H1 (cell line): ENCODE results near the gene MREG. TPM values are rescaled to one million over a fixed set of nuclear protein-coding genes. Genes with fewer than 3 reads are reported as not detected.

Source experiments
- CTCF ChIA-PET: fragments of 300-600 bp; sonication (Branson Sonifier 250); formaldehyde crosslinking; loops from one replicate; lab custom pipeline; 2021; ENCODE audit not compliant: partially characterized antibody; lab: Charles Lee
- POLR2A ChIA-PET: fragments of 300-600 bp; sonication (Branson Sonifier 250); formaldehyde crosslinking; loops from one replicate; lab custom pipeline; 2021; ENCODE audit warnings: inconsistent platforms; ENCODE audit not compliant: partially characterized antibody; lab: Charles Lee
- DNase-seq, 2 experiments: peaks; one replicate each; pipeline versions ENCODE4 v3.0.0 to v3.0.0-alpha.2; 2010 to 2022; ENCODE audit warnings: low spot score in 2 of 2, low read depth in 1 of 2, mixed read lengths in 1 of 2
- FAIRE-seq: peaks from 2 replicates; lab custom pipeline; 2011; peaks lifted over from hg19 to GRCh38; lab: Jason Lieb, UNC
- H2AFZ ChIP-seq: 2 replicates; pipeline ENCODE4 v1.8.1; 2012; ENCODE audit warnings: low read length, inconsistent platforms
- H2AK5ac ChIP-seq: 2 replicates; pipeline ENCODE4 v1.6.1; 2013; ENCODE audit warnings: low read depth, low read length
- H2BK120ac ChIP-seq: replicated peaks from 2 replicates; pipeline ENCODE3; 2013; ENCODE audit warnings: low read depth, low read length, inconsistent platforms
- H2BK12ac ChIP-seq: 2 replicates; pipeline ENCODE4 v1.6.1; 2013; ENCODE audit warnings: low read depth, low read length
- H2BK15ac ChIP-seq: 2 replicates; pipeline ENCODE4 v1.6.1; 2013; ENCODE audit warnings: low read length
- H2BK20ac ChIP-seq: 2 replicates; pipeline ENCODE4 v1.6.1; 2013; ENCODE audit warnings: low read length
- H2BK5ac ChIP-seq: 2 replicates; pipeline ENCODE4 v1.6.1; 2013; ENCODE audit warnings: low read depth, low read length
- H3K14ac ChIP-seq: 2 replicates; pipeline ENCODE4 v1.6.1; 2013; ENCODE audit warnings: inconsistent platforms; ENCODE audit not compliant: insufficient read length
- H3K18ac ChIP-seq: 2 replicates; pipeline ENCODE4 v1.6.1; 2013; ENCODE audit warnings: low read length; ENCODE audit errors: extremely low read depth
- H3K23ac ChIP-seq: 2 replicates; pipeline ENCODE4 v1.6.1; 2013; ENCODE audit warnings: inconsistent platforms; ENCODE audit not compliant: insufficient read length
- H3K23me2 ChIP-seq: 2 replicates; pipeline ENCODE4 v1.6.1; 2013; ENCODE audit warnings: low read depth, low read length
- H3K27ac ChIP-seq: 2 replicates; pipeline ENCODE4 v1.6.1; 2011; ENCODE audit warnings: low read depth, low read length, inconsistent platforms
- H3K27me3 ChIP-seq, 4 experiments: replicated peaks in 1 of 4; 1 replicate in 1 of 4; 2 replicates in 3 of 4; pipeline versions ENCODE4 v1.6.1 to v1.8.1; 2011 to 2013; ENCODE audit warnings: low read length in 3 of 4, mild to moderate bottlenecking in 3 of 4, inconsistent platforms in 2 of 4, mixed read lengths in 2 of 4, moderate library complexity in 1 of 4; ENCODE audit not compliant: control insufficient read depth in 3 of 4, insufficient read depth in 3 of 4; ENCODE audit errors: extremely low read depth in 1 of 4
- H3K36me3 ChIP-seq, 4 experiments: 2 replicates each; pipeline versions ENCODE4 v1.6.1 to v1.8.1; 2011 to 2013; ENCODE audit warnings: mild to moderate bottlenecking in 4 of 4, low read length in 3 of 4, moderate library complexity in 2 of 4, control low read depth in 1 of 4, inconsistent platforms in 1 of 4; ENCODE audit not compliant: insufficient read depth in 4 of 4, control insufficient read depth in 2 of 4
- H3K4ac ChIP-seq: replicated peaks from 2 replicates; pipeline ENCODE3; 2013; ENCODE audit warnings: low read length, low read depth, mixed read lengths, inconsistent platforms; ENCODE audit not compliant: insufficient read length
- H3K4me1 ChIP-seq, 4 experiments: replicated peaks in 1 of 4; 1 replicate in 1 of 4; 2 replicates in 3 of 4; pipeline versions ENCODE4 v1.6.1 to v1.8.1; 2011 to 2013; ENCODE audit warnings: low read length in 3 of 4, inconsistent platforms in 2 of 4, mixed read lengths in 1 of 4; ENCODE audit not compliant: insufficient read depth in 4 of 4, control insufficient read depth in 3 of 4
- H3K4me2 ChIP-seq, 2 experiments: 2 replicates each; pipeline versions ENCODE4 v1.6.1 to v1.8.1; 2011 to 2013; ENCODE audit warnings: low read depth in 2 of 2, low read length in 2 of 2, control low read depth in 1 of 2, inconsistent platforms in 1 of 2, mild to moderate bottlenecking in 1 of 2; ENCODE audit not compliant: insufficient read depth in 1 of 2
- H3K4me3 ChIP-seq, 4 experiments: fragments of 200-600, 300-600 bp in 1 of 4; sonication (generic), shearing (Covaris generic), sonication (Bioruptor Twin) in 1 of 4; 2 replicates each; pipeline versions ENCODE4 v1.5.1 to v1.8.1; 2011 to 2016; ENCODE audit warnings: low read length in 4 of 4, low read depth in 3 of 4, control low read depth in 2 of 4, inconsistent platforms in 2 of 4, mild to moderate bottlenecking in 2 of 4, mixed read lengths in 1 of 4, moderate library complexity in 1 of 4; ENCODE audit not compliant: insufficient read depth in 2 of 4; ENCODE audit errors: extremely low read depth in 1 of 4
- H3K56ac ChIP-seq: replicated peaks from 2 replicates; pipeline ENCODE3; 2013; ENCODE audit warnings: low read depth, mild to moderate bottlenecking, mixed read lengths, low read length, inconsistent platforms; ENCODE audit not compliant: insufficient read length
- H3K79me1 ChIP-seq: 2 replicates; pipeline ENCODE4 v1.6.1; 2013; ENCODE audit warnings: low read depth, low read length, control low read depth
- H3K79me2 ChIP-seq, 2 experiments: 2 replicates each; pipeline versions ENCODE4 v1.6.1 to v1.8.1; 2012 to 2013; ENCODE audit warnings: low read length in 2 of 2, mild to moderate bottlenecking in 2 of 2, inconsistent platforms in 1 of 2; ENCODE audit not compliant: insufficient read depth in 2 of 2, control insufficient read depth in 1 of 2
- H3K9ac ChIP-seq, 4 experiments: replicated peaks in 1 of 4; 1 replicate in 1 of 4; 2 replicates in 3 of 4; pipeline versions ENCODE4 v1.6.1 to v1.8.1; 2011 to 2013; ENCODE audit warnings: low read depth in 3 of 4, low read length in 3 of 4, control low read depth in 2 of 4, mild to moderate bottlenecking in 2 of 4, moderate library complexity in 2 of 4, inconsistent platforms in 1 of 4; ENCODE audit errors: extremely low read depth in 1 of 4
- H3K9me3 ChIP-seq, 2 experiments: 2 replicates each; pipeline versions ENCODE4 v1.6.1 to v1.8.1; 2012 to 2013; ENCODE audit warnings: mild to moderate bottlenecking in 2 of 2, moderate library complexity in 2 of 2, control low read depth in 1 of 2, inconsistent platforms in 1 of 2, low read depth in 1 of 2, low read length in 1 of 2, mixed read lengths in 1 of 2; ENCODE audit not compliant: insufficient read depth in 2 of 2
- H4K20me1 ChIP-seq, 2 experiments: replicated peaks in 1 of 2; 2 replicates each; pipeline versions ENCODE3 to v1.8.1; 2011 to 2013; ENCODE audit warnings: inconsistent platforms in 2 of 2, low read length in 2 of 2, mild to moderate bottlenecking in 1 of 2; ENCODE audit not compliant: insufficient read depth in 2 of 2, control insufficient read depth in 1 of 2
- H4K5ac ChIP-seq: 2 replicates; pipeline ENCODE4 v1.6.1; 2013; ENCODE audit warnings: low read length, low read depth, mixed read lengths, inconsistent platforms; ENCODE audit not compliant: insufficient read length
- H4K8ac ChIP-seq: 2 replicates; pipeline ENCODE4 v1.8.0; 2013; ENCODE audit warnings: mild to moderate bottlenecking, moderate library complexity, low read length, inconsistent platforms; ENCODE audit not compliant: insufficient read depth; ENCODE audit errors: extremely low read depth
- H4K91ac ChIP-seq: replicated peaks from 2 replicates; pipeline ENCODE3; 2013; ENCODE audit warnings: low read length, mixed read lengths, inconsistent platforms; ENCODE audit not compliant: insufficient read length
- ATF2 ChIP-seq: IDR thresholded peaks from 2 replicates; pipeline ENCODE4 v1.6.1; 2012; ENCODE audit warnings: low read length, inconsistent platforms
- EGR1 ChIP-seq: IDR thresholded peaks from 2 replicates; pipeline ENCODE4 v1.6.1; 2011; ENCODE audit warnings: low read depth, low read length, borderline replicate concordance
- EP300 ChIP-seq, 2 experiments: IDR thresholded peaks; 1 replicate in 1 of 2; 2 replicates in 1 of 2; pipeline ENCODE4 v1.6.1; 2011 to 2012; ENCODE audit warnings: low read depth in 2 of 2, low read length in 2 of 2, mild to moderate bottlenecking in 2 of 2, borderline replicate concordance in 1 of 2, inconsistent platforms in 1 of 2, moderate library complexity in 1 of 2
- HDAC2 ChIP-seq, 2 experiments: fragments of 300-600 bp in 1 of 2; sonication (generic) in 1 of 2; IDR thresholded peaks; 2 replicates each; pipeline ENCODE4 v1.6.1; 2011 to 2012; ENCODE audit warnings: low read depth in 2 of 2, low read length in 2 of 2, mild to moderate bottlenecking in 2 of 2, moderate library complexity in 2 of 2, borderline replicate concordance in 1 of 2, inconsistent platforms in 1 of 2
- KDM1A ChIP-seq: fragments of 200-600, 300-600 bp; sonication (generic); IDR thresholded peaks from 2 replicates; pipeline ENCODE4 v1.7.1; 2016; ENCODE audit warnings: mild to moderate bottlenecking, low read length, borderline replicate concordance
- KDM5A ChIP-seq: fragments of 200-600 bp; IDR thresholded peaks from 2 replicates; pipeline ENCODE4 v1.7.1; 2012; ENCODE audit warnings: mild to moderate bottlenecking, low read length, inconsistent platforms, mixed read lengths
- PHF8 ChIP-seq: fragments of 200-600 bp; sonication (generic); conservative IDR thresholded peaks from 2 replicates; pipeline ENCODE4 v1.7.1; 2012; ENCODE audit warnings: low read depth, mild to moderate bottlenecking, inconsistent platforms, low read length, moderate library complexity
- POLR2A ChIP-seq, 2 experiments: IDR thresholded peaks; 1 replicate in 1 of 2; 2 replicates in 1 of 2; pipeline ENCODE4 v1.6.1; 2011; ENCODE audit warnings: low read depth in 2 of 2, low read length in 2 of 2, mild to moderate bottlenecking in 2 of 2; ENCODE audit errors: control extremely low read depth in 1 of 2
- RAD21 ChIP-seq, 2 experiments: IDR thresholded peaks in 1 of 2; conservative IDR thresholded peaks in 1 of 2; 2 replicates each; pipeline ENCODE4 v1.6.1; 2011; ENCODE audit warnings: low read depth in 2 of 2, low read length in 2 of 2, improper control_type of control experiment in 1 of 2, inconsistent platforms in 1 of 2, mild to moderate bottlenecking in 1 of 2, moderate library complexity in 1 of 2
- RNF2 ChIP-seq: fragments of 200-900, 300-1000 bp; sonication (generic); IDR thresholded peaks from 2 replicates; pipeline ENCODE4 v1.7.1; 2016; ENCODE audit warnings: borderline replicate concordance, low read depth, mild to moderate bottlenecking, antibody characterized with exemption, low read length; ENCODE audit not compliant: poor library complexity, severe bottlenecking; ENCODE audit errors: missing control alignments
- SRF ChIP-seq: IDR thresholded peaks from 2 replicates; pipeline ENCODE4 v1.6.1; 2011; ENCODE audit warnings: mild to moderate bottlenecking, low read depth, low read length, moderate library complexity
- WGBS, 2 experiments: shearing (Covaris generic) in 1 of 2; methylation state at CpG; one replicate each; pipeline versions ENCODE4 v1.1.6 to v1.1.7; 2013 to 2015; ENCODE audit warnings: low lambda C conversion rate in 2 of 2, mixed read lengths in 2 of 2, inconsistent platforms in 1 of 2, low coverage in 1 of 2, missing lambda C conversion rate in 1 of 2; ENCODE audit not compliant: insufficient replicate concordance in 2 of 2, insufficient coverage in 1 of 2, insufficient read length in 1 of 2; ENCODE audit errors: extremely low coverage in 1 of 2, missing lambda C conversion rate in 1 of 2; 5-methylcytosine and 5-hydroxymethylcytosine counted together
- polyA plus RNA-seq, 7 experiments: library from polyadenylated mRNA; depleted of rRNA in 3 of 7; stranded (reverse) in 5 of 7; unstranded in 2 of 7; fragments of >200 nt in 5 of 7; fragments of 200-250 nt in 2 of 7; gene quantifications; 1 replicate in 5 of 7; 2 replicates in 1 of 7; 4 replicates in 1 of 7; pipeline versions ENCODE4 v1.2.1 to v1.2.3, GENCODE V29; 2011 to 2013; ENCODE audit warnings: missing spikeins in 2 of 7, mixed read lengths in 2 of 7
- total RNA-seq: library from RNA; stranded (reverse); fragmentation: NEBNext Ultra II Directional; extraction: Animal tissue kit (Norgen Biotek cat#: 25700); gene quantifications from 2 replicates; pipeline ENCODE4 v1.2.1, GENCODE V29; 2021

Gene MREG
- total and polyA plus RNA-seq, 2 of the 8 experiments (the other 6 are each of a cell fraction or from before 2014, with no cell fraction given), result 7.5 to 31.9 TPM

DNA sequence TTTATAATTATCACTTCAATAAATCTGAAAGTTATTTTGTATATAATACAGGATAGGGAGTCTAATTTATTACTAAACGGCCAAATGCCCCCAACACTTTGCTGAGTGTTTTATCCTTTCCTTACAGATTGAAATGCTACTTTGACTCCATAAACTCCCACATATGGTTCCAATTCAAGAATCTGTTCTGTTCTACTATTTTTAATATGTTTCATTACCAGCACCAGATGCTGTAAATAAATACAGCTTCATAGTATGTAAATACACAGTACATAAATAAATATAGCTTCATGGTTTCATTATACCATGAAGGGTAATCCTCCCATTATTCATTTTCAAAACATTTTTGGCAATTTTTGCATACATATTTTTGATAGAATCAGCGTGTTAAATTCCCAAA lies 34.0 kb upstream of the MREG start:
- FAIRE-seq, result no peak
- Histone ChIP-seq H3K79me1 (0 out of 2 replicates have a peak, but pooled peaks cover 2% of the 10 kb centered on the region), H3K23ac (no peak overlapping the region), H4K5ac (no peak overlapping the region), H3K4ac (no peak overlapping the region), H3K14ac (no peak overlapping the region), H4K8ac (no peak overlapping the region), H3K23me2 (no peaks in the 10 kb centered on the region), H4K20me1 (peaks cover 0 to 2% of the 10 kb centered on the region in 2 experiments), H2BK12ac (no peak overlapping the region), H3K27me3 (no peaks in the 10 kb centered on the region), H3K4me2 (no peak overlapping the region), H3K4me1 (peaks cover 0 to 8% (median under 1%) of the 10 kb centered on the region in 4 experiments; a peak in 1 of 7 replicates), H2AFZ (no peak overlapping the region), H2BK5ac (no peak overlapping the region), H2AK5ac (no peak overlapping the region), H3K56ac (no peak overlapping the region), H3K9me3 (no peaks in the 10 kb centered on the region), H3K4me3 (no peak overlapping the region), H3K27ac (no peak overlapping the region), H3K79me2 (no peaks in the 10 kb centered on the region), H2BK15ac (no peak overlapping the region), H3K9ac (no peak overlapping the region), H2BK20ac (no peak overlapping the region), H2BK120ac (no peak overlapping the region), H4K91ac (no peak overlapping the region), H3K18ac (no peak overlapping the region), H3K36me3 (peaks cover 0 to 11% (median 4%) of the 10 kb centered on the region in 4 experiments; a peak in 4 of 8 replicates)
- POLR2A ChIA-PET, result no interaction called here
- no peak for DNase-seq
- WGBS, 2 experiments, result 91% methylated on average over 2 of the region's 2 CpGs; no CpG with 5 or more reads in 1 of the 2 experiments
- CTCF ChIA-PET, result interaction anchor here (1.5 kb wide), 1 partner anchor 15 kb away, joined by 3 read pairs; no protein-coding TSS in a partner anchor
- no peak for TF ChIP-seq ATF2
- TF ChIP-seq POLR2A (IDR thresholded peaks at IDR 0.05; ENCODE audit: control extremely low read depth in 1 of 2, low read depth in 2 of 2, low read length in 2 of 2), result no peak
- no peak for TF ChIP-seq HDAC2 (IDR thresholded peaks at IDR 0.05; ENCODE audit: borderline replicate concordance in 1 of 2, low read depth in 2 of 2, low read length in 2 of 2)
- no peak for TF ChIP-seq RNF2
- TF ChIP-seq RAD21 (IDR thresholded peaks at IDR 0.05 in 1 of 2, conservative IDR thresholded peaks at IDR 0.05 in 1 of 2; ENCODE audit: low read depth in 2 of 2, low read length in 2 of 2), result no peak
- no peak for TF ChIP-seq EP300 (IDR thresholded peaks at IDR 0.05; ENCODE audit: borderline replicate concordance in 1 of 2, low read depth in 2 of 2, low read length in 2 of 2)
- TF ChIP-seq PHF8, result no peak
- TF ChIP-seq KDM5A, result no peak
- no peak for TF ChIP-seq SRF
- TF ChIP-seq EGR1, result no peak
- TF ChIP-seq KDM1A, result no peak
